COLO668 (cell line): Measurements from ENCODE around the gene P2RY8.
"Not testable (repeated sequence)": the region's sequence is repeated elsewhere in the genome, so short reads cannot be mapped to it uniquely, and the experiment has no call there.

ENCODE experiments used
- DNase-seq: peaks from one replicate; lab custom pipeline; 2025; ENCODE audit not compliant: unreplicated experiment; lab: John Stamatoyannopoulos, UW

The P2RY8 gene

DNA sequence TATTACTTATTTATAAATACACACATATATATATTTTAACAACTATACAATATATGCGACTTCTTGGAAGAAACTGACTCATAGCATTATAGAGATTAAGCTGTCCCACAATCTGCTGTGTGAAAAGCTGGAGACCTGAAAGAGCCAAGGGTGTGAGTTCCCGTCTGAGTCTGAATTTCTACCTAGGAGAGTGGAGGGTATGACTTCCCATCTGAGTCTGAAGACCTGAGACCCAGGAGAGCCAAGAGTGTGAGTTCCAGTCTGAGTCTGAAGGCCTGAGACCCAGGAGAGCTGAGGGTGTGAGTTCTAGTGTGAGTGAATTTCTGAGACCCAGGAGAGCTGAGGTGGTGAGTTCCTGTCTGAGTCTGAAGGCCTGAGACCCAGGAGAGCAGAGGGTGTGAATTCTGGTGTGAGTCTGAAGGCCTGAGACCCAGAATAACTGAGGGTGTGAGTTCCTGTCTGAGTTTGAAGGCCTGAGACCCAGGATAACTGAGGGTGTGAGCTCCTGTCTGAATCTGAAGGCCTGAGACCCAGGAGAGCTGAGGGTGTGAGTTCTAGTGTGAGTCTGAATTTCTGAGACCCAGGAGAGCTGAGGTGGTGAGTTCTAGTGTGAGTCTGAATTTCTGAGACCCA lies 8.9 kb upstream of the P2RY8 start:
- no peak for DNase-seq

DNA sequence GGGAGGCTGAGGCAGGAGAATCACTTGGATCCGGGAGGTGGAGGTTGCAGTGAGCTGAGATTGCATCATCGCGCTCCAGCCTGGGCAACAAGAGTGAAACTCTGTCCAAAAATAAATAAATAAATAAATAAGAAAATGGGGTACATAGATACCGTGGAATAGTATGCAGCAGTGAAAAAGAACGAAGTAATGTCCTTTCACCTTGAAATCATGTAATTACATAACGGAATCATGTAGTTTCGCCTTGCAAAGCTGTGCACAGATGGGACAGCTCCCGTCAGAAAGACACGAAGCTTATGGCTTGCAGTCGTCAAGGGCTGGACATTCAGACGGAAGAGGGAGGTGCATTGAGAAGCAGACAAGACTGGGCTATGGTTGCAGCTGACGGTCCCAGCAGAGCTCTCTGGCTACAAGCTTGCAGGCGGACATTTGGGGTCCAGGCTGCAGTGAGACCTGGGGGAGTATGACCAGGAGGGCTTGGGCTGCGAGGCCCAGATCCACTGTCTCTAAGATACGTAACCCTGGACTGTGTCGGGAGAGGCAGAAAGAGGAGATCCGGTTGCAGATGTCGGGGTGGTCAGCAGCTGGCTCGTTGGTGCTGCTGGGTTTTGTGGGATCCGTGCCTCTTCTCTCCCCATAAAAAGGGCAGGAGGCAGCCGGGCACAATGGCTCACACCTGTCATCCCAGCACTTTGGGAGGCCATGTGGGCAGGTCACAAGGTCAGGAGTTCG lies 6.2 kb upstream of the P2RY8 start:
- no peak for DNase-seq

DNA sequence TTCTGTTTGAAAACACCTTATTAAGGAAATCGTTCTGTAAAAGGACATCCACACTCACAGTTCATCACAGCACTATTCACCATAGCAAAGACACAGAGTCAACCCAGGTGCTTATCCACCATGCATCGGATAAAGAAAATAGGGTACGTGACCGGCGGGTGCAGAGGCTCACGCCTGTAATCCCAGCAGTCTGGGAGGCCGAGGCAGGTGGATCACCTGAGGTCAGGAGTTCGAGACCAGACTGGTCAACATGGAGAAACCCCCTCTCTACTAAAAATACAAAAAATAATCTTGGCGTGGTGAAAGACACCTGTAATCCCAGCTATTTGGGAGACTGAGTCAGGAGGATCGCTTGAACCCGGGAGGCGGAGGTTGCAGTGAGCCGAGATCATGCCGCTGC lies 2.2 kb upstream of the P2RY8 start:
- DNase-seq, result not testable (repeated sequence)

DNA sequence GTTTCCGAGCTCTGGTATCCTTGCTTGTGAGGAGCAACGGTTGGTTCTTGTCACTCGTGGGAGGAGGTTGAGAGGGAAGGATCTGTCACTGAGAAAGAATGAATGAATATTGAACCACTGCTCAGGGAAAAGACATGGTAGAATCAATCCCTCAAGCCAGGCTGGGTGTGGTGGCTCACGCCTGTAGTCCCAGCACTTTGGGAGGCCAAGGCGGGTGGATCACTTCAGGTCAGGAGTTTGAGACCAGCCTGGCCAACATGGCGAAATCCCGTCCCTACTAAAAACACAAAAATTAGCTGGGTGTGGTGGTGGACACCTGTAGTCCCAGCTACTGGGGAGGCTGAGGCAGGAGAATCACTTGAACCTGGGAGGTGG lies 718 bp upstream of the P2RY8 start:
- DNase-seq, result not testable (repeated sequence)

DNA sequence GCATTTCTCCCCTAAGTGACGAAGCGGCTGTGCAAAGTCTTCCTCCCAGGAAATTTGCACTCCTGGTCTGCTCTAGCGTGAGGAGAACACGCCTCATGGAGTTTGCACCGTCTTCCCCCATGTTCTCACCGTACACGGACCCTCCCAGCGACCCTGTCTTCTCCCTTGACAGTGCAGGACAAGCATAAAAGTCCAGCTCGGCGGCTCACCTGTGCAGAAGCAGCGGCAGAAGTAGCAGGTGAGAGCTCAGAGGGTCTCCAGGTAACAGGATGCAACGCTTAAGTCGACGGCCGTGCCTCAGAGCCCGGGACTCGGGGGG lies 314 bp downstream of the P2RY8 start:
- no peak for DNase-seq

DNA sequence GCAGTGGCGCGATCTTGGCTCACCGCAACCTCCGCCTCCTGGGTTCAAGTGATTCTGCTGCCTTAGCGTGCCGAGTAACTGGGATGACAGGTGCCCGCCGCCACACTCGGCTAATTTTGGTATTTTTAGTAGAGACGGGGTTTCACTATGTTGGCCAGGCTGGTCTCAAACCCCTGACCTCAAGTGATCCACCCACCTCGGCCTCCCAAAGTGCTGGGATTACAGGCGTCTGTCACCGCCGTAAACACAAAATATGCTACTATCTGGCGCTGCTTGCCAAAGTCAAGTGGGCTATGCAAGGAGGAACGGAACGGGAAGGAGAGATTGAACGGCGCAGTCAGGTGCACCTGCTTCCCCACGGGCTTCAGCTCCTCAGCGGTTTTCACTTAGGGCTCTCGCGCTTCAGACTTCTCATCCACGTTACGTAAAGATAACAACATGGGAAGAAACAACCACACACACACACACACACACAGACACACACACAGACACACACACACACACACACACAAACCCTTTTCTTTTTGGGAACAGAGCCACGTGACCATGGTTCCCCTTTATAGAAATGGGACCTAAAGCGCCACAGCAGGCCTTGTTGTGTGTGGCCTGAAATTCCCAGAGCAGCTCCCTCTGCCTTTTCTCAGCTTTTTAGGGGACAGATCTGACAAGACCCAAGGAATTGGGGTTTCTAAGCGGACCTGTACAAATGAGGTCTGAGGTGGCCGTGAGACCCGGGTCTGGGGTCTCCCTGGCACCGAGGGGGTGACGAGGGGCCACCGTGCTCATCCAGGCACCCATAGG lies 1.5 kb downstream of the P2RY8 start:
- no peak for DNase-seq

DNA sequence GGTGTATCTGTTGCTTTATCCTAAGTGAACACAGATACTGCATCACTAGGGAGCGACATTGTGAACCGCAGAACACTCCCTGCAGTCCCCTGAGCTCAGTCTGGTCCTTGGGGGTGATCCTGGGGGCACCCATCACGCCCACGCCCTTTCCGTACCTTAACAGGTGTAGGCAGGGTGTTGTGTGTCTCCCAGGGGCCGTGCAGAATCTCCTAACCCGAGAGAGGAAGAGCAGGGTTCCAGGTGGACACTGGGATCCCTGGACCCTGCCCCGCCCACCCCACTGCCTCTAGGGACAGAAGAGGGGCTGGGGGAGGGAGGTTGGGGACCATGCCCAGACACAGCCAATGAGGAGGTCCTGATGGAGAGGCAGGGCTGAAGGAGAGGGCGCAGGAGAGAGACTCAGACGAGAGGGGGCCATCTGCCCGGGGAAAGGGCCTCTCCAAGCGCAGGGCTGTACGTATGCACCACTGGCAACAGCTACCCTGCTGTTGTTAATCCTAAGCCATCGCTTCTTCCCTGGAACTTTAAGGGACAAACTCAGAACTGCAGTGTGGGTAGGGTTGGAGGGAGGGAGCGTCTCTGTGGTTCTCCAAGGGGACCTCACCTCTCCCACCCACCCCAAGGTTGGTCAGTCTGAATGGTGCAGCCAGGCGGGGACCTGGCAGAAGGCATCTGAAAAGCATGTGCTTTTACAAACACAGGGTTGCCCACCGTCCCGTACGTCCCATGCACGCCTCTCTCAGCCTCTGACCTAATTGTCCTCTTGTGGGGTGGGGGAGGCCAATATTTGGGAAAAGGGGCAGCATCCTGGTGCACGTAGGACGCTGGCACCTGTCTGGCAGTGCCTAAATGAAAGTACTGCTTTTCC lies 2.5 kb downstream of the P2RY8 start:
- no peak for DNase-seq

DNA sequence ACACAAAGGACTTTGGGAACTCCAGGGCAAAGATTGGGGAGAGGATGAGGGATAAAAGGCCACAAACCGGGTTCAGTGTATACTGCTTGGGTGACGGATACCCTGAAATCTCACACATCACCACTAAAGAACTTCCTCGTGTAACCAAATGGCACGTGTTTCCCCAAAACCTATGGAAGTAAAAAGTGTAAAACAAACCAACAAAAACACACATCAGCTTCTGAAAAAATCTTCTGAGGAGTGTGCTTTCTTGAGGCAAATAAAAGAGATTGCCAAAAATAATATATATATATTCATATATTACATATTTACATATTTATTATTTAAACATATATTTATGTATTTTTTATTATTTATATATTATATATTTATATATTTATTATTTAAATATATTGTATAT lies 3.9 kb downstream of the P2RY8 start:
- no peak for DNase-seq

DNA sequence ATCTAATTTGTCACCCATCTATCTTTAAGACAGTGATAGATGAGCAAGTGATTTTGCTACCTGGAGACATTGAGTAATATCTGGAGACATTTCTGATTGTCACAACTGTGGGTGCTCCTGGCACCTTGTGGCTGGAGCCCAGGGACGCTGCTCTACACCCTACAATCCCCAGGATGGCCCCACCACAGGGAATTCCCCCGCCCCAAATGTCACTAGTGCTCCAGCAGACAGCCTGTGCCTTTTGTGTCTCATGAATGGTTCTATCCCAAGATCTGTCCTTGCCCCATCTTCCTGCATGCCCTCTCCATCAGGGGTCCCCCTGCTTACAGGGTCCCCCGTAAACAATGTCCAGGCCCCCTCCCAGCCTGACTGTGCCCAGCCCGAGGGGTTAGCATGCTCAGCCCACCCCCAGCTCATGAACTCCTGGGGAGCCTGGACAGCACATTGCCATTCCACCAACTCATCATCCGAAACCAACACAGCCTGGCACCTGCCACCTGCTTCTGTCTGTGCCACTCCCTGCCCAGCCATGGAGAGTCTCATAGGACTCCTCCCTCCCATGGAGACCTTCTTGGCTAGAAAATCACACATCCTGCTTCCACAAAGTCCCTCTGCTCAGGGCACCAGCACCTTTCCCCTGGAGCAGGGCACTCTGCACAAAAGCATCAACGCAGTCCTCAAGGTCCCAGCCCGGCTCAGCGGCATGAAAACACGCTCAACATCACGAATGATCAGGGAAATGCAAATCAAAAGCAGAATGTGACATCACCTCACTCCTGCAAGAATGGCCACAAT lies 5.7 kb downstream of the P2RY8 start:
- no peak for DNase-seq

DNA sequence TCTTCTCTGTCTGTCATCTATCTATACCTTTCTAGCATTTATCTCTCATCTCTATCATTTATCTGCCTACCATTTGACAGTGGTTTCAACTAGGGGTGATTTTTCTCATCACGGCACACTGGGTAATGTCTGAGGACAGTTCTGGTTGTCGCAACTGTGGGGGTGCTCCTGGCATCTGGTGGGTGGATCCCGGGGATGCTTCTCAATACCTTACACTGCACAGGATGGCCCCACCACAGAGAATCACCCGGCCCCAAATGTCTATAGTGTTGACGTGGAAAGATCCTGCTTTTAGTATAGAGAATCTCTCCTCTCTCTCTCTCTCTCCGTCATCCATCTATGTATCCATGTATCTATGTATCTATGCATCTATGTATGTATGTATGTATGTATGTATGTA lies 7.2 kb downstream of the P2RY8 start:
- DNase-seq, result no peak

DNA sequence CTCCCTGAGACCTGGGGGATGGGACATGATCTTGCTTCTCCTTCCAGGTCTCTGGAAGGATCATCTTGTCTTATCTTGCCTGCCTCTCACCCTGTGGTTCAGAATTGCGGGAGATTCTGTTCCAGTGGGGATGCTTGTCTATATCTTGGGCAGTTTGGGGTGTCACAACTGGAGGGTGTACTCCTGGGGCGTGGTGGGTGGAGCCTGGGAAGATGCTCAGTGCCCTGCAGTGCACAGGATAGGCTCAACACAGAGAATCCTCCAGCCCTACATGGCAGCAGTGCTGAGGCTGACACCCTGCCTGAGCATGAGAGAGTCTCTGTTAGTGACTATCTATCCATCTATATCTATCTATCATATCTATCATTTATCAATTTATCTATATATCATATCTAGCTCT lies 7.7 kb downstream of the P2RY8 start:
- DNase-seq, result no peak

DNA sequence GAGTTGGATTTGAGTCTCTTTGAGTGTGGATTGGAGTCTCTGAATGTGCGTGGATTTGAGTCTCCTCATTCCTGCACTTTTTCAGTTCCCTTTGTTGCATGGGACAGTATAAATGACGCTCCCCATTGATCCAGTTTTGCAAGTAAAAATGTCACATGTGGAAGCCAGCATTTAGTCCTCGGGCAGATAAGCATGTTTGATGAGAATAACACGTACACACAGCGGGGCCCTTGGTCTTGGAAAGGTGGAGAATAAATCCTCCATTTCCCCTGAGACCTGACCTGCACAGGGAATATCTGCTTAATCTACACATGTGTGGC lies 8.1 kb downstream of the P2RY8 start:
- DNase-seq, result no peak

DNA sequence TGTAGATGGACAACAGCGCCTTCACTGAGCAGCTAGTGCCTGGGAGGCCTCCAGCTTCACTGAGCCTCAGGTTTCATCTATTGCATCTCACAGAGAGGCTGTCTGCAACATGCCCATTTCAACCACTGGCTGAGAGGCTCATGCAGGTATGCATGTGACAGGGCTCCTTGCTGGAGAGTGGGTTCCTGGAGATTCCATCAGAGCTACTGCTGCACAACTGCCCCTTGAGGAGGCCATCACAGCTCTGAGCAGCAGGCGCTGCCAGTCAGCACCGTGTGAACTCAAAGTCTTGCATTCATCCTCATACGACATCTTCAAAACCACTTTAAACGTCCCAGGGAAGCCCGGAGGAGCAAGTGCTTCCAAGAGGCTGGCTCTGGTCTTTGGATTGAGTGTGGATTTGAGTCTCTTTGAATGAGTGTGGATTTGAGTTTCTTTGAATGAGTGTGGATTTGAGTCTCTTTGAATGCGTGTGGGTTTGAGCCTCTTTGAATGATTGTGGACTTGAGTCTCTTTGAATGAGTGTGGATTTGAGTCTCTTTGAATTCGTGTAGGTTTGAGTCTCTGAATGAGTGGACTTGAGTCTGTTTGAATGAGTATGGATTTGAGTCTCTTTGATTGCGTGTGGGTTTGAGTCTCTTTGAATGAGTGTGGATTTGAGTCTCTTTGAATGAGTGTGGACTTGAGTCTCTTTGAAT lies 8.7 kb downstream of the P2RY8 start:
- DNase-seq, result no peak

DNA sequence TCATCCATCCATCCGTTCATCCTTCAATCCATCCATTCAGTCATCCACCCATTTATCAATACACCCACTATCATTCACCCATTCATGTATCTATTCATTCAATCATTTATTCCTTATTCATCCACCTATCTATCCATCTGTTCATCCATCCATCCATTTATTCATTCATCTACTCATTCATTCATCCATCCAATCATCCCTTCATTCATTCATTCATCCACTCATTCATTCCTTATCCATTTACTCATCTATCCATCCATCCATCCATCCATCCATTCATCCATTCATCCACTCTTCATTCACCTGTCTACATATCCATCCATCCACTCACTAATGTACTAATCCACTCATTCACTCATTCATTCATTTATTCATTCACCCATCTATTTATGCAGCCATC lies 9.5 kb downstream of the P2RY8 start:
- DNase-seq, result no peak

DNA sequence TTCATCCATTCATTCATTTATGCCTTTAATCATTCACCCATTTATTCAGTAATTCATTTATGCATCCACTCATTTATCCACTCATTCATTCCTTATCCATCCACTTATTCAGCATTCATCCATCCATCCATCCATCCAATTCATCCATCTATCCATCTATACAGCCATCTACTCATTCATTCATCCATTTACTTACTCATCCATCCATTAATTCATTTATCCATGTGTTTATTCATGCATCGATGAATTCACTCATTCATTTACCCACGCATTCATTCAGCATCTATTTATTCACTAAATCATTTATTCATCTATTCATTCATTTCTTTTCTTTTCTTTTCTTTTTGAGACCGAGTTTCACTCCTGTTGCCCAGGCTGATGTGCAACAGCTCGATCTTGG lies 10.4 kb downstream of the P2RY8 start:
- no peak for DNase-seq

DNA sequence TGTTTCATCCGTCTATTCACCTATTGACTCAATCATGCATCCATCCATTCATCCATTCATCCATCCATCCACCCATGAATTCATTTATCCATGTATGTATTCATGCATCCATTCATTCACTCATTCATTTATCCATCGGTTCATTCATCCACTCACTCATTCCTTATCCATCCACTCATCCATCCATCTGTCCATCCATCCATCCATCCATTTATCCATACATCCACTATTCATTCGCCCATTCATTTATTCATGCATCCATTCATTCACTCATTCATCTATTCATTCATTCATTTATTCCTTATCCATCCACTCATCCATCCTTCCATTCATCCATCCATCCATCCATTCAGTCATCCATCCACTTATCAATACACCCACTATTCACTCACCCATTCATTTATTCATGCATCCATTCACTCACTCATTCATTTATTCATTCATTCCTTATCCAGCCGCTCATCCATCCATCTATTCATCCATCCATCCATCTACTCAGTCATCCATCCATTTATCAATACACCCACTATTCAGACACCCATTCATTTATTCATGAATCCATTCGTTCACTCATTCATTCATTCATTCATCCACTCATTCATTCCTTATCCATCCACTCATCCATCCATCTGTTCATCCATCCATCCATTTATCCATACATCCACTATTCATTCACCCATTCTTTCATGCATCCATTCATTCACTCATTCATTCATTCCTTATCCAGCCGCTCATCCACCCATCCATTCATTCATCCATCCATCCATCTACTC lies 11.2 kb downstream of the P2RY8 start:
- DNase-seq, result no peak

DNA sequence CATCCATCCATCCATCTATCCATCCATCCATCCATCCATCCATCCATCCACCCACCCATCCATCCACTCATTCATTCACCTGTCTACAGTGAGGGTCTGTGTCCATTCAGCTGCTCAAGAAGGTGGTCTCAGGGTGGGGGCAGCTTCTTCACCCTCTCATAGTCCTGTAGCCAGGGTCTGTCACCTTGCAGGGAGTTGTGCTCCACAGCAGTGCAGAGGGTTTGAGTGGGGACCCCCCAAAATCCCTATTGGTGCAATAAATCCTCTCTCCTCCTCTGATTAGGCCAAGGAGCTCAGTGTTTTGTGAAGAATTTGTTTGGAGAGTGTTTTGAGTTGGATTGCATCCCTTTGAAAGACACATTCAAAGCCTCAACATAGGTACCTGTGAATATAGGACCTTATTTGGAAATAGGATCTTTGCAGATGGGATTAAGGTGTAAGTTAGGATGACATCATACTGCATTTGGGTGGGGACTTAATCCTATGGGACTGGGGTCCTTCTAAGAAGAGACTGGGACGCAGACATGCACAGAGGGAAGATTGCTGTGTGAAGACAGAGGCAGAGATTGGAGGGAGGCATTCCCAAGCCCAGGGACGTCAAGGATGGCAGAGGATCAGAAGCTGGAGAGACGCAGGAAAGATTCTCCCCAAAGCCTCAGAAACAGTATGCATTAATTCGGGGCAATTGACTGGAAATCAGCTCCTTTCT lies 12.0 kb downstream of the P2RY8 start:
- no peak for DNase-seq

DNA sequence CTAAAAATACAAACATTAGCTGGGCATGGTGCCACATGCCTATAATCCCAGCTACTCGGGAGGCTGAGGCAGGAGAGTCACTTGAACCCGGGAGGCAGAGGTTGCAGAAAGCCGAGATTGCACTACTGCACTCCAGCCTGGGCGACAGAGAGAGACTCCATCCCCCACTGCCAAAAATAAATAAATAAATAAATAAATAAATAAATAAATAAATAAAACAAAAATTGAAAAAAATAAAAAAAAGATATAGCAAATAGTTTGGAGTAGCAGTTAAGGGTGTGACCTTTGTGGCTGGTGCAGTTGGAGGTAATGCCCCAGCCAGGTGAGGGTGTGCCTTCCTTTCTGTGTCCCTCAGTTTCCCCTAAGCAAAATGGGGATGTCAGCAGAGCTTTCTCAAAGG lies 14.1 kb downstream of the P2RY8 start:
- not testable (repeated sequence) for DNase-seq

DNA sequence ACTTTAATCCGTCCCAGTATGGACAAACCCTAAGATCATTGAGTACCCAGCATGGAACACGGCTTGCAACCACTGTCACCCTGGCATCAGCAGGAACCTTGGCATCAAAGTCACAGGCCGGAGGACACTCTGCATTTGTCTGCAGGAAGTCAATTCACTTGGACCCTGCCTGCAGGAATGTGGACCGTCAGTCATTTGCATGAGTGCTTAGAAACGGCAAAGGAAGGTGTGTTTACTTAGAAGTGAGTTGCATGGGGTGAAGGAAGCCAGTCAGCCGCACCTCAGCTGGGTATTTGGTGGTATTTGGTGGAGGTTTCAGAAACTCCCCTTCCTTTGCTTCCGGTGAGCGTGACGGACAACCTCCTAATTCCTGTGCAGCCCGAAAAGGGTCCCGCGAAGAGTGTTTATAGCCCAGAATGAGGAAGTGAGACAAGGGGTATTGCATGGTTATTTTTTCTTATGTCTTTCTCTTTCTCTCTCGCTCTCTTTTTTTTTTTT lies 15.5 kb downstream of the P2RY8 start:
- DNase-seq, result no peak
